Stimulated activated CD8-positive, alpha-beta memory T cell treated with anti-CD3 and anti-CD28 coated beads, Interleukin-12 subunit alpha, Interleukin-12 subunit beta, amount 100 ng/mL, for 1 hour (primary cell): ENCODE results near the gene PDGFRA.
"Not testable (repeated sequence)": the region's sequence is repeated elsewhere in the genome, so short reads cannot be mapped to it uniquely, and the experiment has no call there.

Experiments used
- DNase-seq: peaks from one replicate; pipeline ENCODE4 v3.0.0-alpha.2; 2020; ENCODE audit warnings: low read depth

Gene PDGFRA

GRCh38 chr4:54227256-54228055, 1.6 kb upstream of the PDGFRA start:
- DNase-seq, result no peak

GRCh38 chr4:54228056-54228527, 1.0 kb upstream of the PDGFRA start:
- DNase-seq, result no peak

- DNase-seq, result no peak
These were observed 547 bp upstream of the PDGFRA start for GRCh38 chr4:54228546-54228945.

- DNase-seq, result no peak
These were observed 764 bp downstream of the PDGFRA start for GRCh38 chr4:54229631-54230483.

- no peak for DNase-seq
These were observed 1.7 kb downstream of the PDGFRA start for GRCh38 chr4:54230484-54231418.

- no peak for DNase-seq
These were observed 2.3 kb downstream of the PDGFRA start for GRCh38 chr4:54231419-54231767.

DNA sequence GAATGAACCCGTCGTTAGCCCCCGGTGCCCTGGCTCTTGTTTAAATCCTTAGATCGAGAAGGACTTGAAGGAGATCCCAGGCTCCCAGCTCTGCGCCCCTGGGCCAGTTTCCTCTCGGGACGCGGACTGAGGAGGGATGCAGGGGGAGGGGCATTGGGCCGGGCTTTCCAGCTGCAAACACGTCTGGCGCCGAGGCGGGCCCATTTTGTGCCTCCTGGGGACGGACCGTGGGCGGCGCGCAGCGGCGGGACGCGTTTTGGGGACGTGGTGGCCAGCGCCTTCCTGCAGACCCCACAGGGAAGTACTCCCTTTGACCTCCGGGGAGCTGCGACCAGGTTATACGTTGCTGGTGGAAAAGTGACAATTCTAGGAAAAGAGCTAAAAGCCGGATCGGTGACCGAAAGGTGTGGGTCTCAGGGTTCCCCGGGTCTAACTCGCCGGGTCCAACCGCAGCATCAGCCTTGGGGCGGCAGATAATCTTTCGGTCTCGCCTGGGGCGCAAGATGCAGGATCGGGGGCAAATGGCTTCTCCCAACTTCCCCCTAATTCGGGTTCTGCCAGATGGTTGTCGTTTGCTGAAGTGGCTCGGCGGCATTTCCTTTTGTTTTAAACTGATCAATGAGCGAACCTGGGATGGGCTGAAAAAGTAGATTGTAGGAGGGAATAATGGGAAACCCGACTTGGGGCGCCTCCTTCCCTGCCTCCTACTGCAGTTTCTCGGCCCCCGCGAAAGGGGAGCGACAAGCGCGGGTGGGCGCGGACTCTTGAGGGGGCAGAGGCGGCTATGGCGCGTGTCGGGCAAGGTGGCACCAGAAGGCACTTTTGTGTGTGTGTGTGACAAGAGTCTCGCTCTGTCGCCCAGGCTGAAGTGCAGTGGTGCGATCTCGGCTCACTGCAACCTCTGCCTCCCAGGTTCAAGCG, 2.9 kb downstream of the PDGFRA start:
- no peak for DNase-seq

- peak; percentile 58 for DNase-seq
These were observed 4.2 kb downstream of the PDGFRA start for GRCh38 chr4:54233277-54233696.

DNA sequence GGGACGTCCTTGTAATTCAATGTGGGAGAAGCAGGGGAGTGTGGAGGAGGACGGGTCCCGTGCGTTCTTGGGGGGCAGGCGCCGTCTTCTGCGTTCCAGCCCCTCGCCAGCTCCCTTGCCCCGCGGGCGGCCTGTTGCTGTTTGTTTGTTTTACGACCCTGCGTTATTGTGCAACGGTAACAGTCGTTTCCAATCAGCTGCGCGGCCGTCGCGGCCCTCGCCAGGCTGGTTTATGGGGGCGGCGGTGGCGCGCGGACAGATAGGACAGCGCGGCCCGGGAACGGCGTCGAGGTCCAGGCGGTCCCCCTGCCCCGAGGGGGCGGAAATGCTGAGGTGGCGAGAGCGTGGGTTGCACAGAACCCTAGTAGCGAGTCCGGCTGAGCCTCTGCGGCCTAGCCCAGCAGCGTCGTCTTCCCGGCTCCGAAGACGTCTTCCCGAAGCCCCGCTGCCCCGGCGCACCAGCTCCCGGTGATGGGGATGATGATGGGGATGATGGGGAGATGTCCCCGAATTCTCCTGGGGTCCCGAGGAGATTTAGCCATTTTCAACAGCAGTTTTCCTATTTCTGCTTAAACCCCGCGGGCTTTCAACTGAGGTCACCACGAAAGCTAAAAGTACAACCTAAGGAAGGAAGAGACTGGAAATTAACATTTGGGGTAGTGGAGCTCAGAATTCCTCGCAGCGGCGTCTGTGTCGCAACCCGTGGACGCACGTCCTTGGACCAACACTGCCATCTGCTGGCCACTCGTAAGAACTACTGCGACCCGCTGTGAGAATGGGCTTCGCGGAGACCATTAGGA, 4.8 kb downstream of the PDGFRA start:
- peak; percentile 52 for DNase-seq

DNA sequence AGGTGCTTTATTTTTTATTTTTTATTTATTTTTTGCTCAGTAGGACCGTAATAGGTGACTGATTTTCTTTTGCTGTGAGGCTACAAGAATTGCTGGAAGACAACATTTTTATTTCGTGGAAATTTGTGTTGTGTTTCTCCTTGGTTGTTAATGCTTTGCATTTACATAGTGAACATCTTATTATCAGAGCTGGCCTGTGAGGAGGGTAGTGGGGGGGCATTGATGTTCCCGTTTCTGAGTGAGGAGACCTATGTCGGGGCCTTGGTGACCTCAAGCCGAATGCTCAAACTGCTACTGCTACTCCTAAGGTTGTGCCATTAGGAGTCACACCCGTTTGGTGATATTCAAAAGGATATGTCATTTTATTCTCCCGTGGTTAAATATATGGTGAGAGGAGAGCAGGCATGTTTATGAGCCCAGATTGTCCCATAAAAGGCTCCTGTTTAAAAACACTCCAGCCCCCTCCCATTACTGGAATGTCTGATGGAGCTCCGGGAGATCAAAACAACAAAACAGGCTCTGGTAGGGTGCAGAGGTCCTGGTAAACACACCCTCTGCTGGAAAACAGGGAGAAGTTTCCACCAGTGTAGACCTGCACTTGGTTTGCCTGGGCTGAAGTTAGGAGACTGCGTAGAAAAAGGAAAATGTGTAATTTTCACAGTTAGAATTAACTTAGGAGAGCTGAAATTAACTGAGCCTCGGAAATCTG, 5.6 kb downstream of the PDGFRA start:
- DNase-seq, result no peak

- DNase-seq, result not testable (repeated sequence)
These were observed 7.2 kb downstream of the PDGFRA start for GRCh38 chr4:54236316-54236715.

DNA sequence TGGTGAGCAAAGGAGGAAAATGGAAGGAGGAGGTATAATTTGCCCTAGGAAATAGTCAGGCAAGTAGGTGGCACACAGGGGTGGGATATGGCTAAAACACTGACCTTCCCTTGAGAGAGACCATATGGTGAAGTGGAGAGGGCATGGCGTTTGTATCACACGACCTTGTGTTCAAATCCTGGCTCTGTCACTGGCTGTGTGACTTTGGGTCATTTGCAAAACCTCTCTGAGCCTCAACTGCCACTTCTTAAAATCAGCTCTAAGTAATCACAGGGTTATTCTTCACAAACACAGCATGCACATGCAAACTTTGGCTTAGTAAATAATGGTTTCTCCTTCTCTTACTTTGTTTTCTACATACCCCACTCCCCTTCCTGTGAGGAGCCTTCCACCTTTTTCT, 8.7 kb downstream of the PDGFRA start:
- no peak for DNase-seq

- no peak for DNase-seq
These were observed 9.3 kb downstream of the PDGFRA start for GRCh38 chr4:54238389-54238788.

DNA sequence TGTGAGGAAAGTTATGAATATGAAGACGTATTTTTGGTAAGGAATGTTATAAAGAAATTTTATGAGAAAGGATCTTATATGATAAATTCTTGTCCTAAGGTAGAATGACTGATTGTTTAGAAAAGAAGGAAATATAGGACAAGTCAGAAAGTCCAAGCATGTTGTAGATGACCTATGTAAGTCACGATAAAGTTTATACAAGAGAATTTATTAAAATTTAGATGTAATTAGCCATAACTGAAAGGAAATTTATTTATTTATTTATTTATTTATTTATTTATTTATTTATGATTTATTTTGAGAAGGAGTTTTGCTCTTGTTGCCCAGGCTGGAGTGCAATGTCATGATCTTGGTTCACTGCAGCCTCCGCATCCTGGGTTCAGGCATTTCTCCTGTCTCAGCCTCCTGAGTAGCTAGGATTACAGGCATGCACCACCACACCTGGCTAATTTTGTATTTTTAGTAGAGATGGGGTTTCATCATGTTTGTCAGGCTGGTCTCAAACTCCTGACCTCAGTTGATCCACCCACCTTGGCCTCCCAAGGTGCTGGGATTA, 12.3 kb downstream of the PDGFRA start:
- not testable (repeated sequence) for DNase-seq

GRCh38 chr4:54243541-54243940, 14.4 kb downstream of the PDGFRA start:
- DNase-seq, result not testable (repeated sequence)

DNA sequence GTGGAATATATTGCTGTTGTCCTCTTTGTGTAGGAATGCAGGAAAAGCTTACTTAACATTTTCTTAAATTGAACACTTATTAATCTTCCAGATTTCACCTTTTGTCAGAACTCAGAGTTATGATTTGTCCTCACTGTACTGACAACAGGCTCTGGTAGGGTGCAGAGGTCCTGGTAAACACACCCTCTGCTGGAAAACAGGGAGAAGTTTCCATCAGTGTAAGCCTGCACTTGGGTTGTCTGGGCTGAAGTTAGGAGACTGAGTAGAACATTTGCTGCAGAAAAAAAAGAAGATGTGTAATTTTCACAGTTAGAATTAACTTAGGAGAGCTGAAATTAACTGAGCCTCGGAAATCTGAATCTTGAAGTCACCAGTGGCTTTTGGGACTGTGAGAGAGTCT, 23.2 kb downstream of the PDGFRA start:
- not testable (repeated sequence) for DNase-seq

- no peak for DNase-seq
These were observed 25.2 kb downstream of the PDGFRA start for GRCh38 chr4:54254116-54254914.

GRCh38 chr4:54254915-54255246, 25.8 kb downstream of the PDGFRA start:
- DNase-seq, result no peak
